ENCODE data around the gene ZNHIT3. TPM values are rescaled to one million over a fixed set of nuclear protein-coding genes. Genes with fewer than 3 reads are reported as not detected.
"Not testable (repeated sequence)": the region's sequence is repeated elsewhere in the genome, so short reads cannot be mapped to it uniquely, and the experiment has no call there.

ZNHIT3 gene
- total and polyA plus RNA-seq, 10 donors, result 24.2 to 58.0 (median 36.0) TPM

GRCh38 chr17:36506249-36506826 is 19.9 kb downstream of the ZNHIT3 start:
- Histone ChIP-seq H3K4me1 (no peaks in the 10 kb centered on the region), H3K27me3 (replicated peaks in 1 of 7) (no peaks in the 10 kb centered on the region), H3K36me3 (peaks cover 0 to 100% (median 51%) of the 10 kb centered on the region in 6 donors), H3K9me3 (no peaks in the 10 kb centered on the region), H3K27ac (no peak overlapping the region), H3K4me3 (no peak overlapping the region)
- intact Hi-C loops (cut with DNase I; ENCODE audit: low total_unique reads), result no loop called here
- WGBS, 5 donors, result 79 to 92% (median 86%) methylated on average over 6 of the region's 6 CpGs
- DNase-seq, result no peak
- TF ChIP-seq POLR2A (IDR thresholded peaks at IDR 0.05) (no peak), CTCF (IDR thresholded peaks at IDR 0.05 in 8 of 11, conservative IDR thresholded peaks at IDR 0.05 in 3 of 11) (no peak), POLR2AphosphoS5 (IDR thresholded peaks at IDR 0.05) (no peak)

- peaks cover 0 to 100% (median 52%) of the 10 kb centered on the region in 6 donors for H3K36me3 ChIP-seq
Observed at GRCh38 chr17:36506831-36507230, 20.4 kb downstream of the ZNHIT3 start.

GRCh38 chr17:36507266-36507665 is 20.8 kb downstream of the ZNHIT3 start:
- H3K27me3 ChIP-seq (replicated peaks in 1 of 7), result no peaks in the 10 kb centered on the region
- no peak overlapping the region for H3K4me3 ChIP-seq
- intact Hi-C loops (cut with DNase I; ENCODE audit: low total_unique reads), result no loop called here
- TF ChIP-seq POLR2AphosphoS5 (IDR thresholded peaks at IDR 0.05) (no peak), POLR2A (IDR thresholded peaks at IDR 0.05) (no peak)
- H3K27ac ChIP-seq, result no peak overlapping the region
- no peaks in the 10 kb centered on the region for H3K9me3 ChIP-seq
- no peak for DNase-seq
- H3K4me1 ChIP-seq, result no peaks in the 10 kb centered on the region
- WGBS, 5 donors, result 85 to 95% (median 94%) methylated on average over 6 of the region's 6 CpGs
- H3K36me3 ChIP-seq, result peaks cover 0 to 97% (median 51%) of the 10 kb centered on the region in 6 donors

More at GRCh38 chr17:36506831-36507230, 20.4 kb downstream of the ZNHIT3 start:
- intact Hi-C loops (cut with DNase I; ENCODE audit: low total_unique reads), result no loop called here
- DNase-seq, result no peak
- TF ChIP-seq POLR2AphosphoS5 (IDR thresholded peaks at IDR 0.05) (peak in 1 of 3 donors; percentile 49), CTCF (IDR thresholded peaks at IDR 0.05 in 8 of 11, conservative IDR thresholded peaks at IDR 0.05 in 3 of 11) (no peak), POLR2A (IDR thresholded peaks at IDR 0.05) (no peak)
- Histone ChIP-seq H3K27ac (no peak overlapping the region), H3K4me3 (no peak overlapping the region), H3K27me3 (replicated peaks in 1 of 7) (no peaks in the 10 kb centered on the region), H3K9me3 (no peaks in the 10 kb centered on the region), H3K4me1 (no peaks in the 10 kb centered on the region)
- 91 to 98% (median 94%) methylated on average over 7 to 11 of the region's 11 CpGs for WGBS, 5 donors

- H3K27ac ChIP-seq; DNase-seq; intact Hi-C loops (cut with DNase I; ENCODE audit: low total_unique reads); H3K9me3 ChIP-seq; H3K4me3 ChIP-seq; H3K4me1 ChIP-seq; H3K27me3 ChIP-seq (replicated peaks in 1 of 7): not testable (repeated sequence)
- H3K36me3 ChIP-seq, result peaks cover 0 to 97% (median 50%) of the 10 kb centered on the region in 6 donors
- WGBS, 5 donors, result 85 to 96% (median 93%) methylated on average over 2 of the region's 2 CpGs
Observed at GRCh38 chr17:36508439-36508838, 22.0 kb downstream of the ZNHIT3 start.

- Histone ChIP-seq H3K27ac (no peak overlapping the region), H3K9me3 (no peaks in the 10 kb centered on the region), H3K36me3 (peaks cover 0 to 97% (median 43%) of the 10 kb centered on the region in 6 donors), H3K4me3 (no peak overlapping the region), H3K4me1 (no peaks in the 10 kb centered on the region), H3K27me3 (replicated peaks in 1 of 7) (no peaks in the 10 kb centered on the region)
- WGBS, 5 donors, result 93 to 96% (median 95%) methylated on average over 8 to 9 of the region's 9 CpGs
- TF ChIP-seq CTCF (IDR thresholded peaks at IDR 0.05 in 8 of 11, conservative IDR thresholded peaks at IDR 0.05 in 3 of 11) (no peak), POLR2A (IDR thresholded peaks at IDR 0.05) (no peak), POLR2AphosphoS5 (IDR thresholded peaks at IDR 0.05) (no peak)
- intact Hi-C loops (cut with DNase I; ENCODE audit: low total_unique reads), result no loop called here
- no peak for DNase-seq
Observed at GRCh38 chr17:36509272-36509985, 22.9 kb downstream of the ZNHIT3 start.

Measured in spleen (tissue), 11 donors.